Gastrocnemius medialis (tissue), 4 donors: ENCODE results near the gene BCAN. TPM values are rescaled to one million over a fixed set of nuclear protein-coding genes. Genes with fewer than 3 reads are reported as not detected.

ENCODE experiments used
- ATAC-seq, 2 donors: fragments of 150-250 bp; one replicate each; pipeline ENCODE4 v1.9.1; 2016
- DNase-seq, 2 donors: peaks; one replicate each; pipeline ENCODE4 v3.0.0-alpha.2; 2019
- H3K27ac ChIP-seq, 4 donors: fragments of 200-600 bp; sonication (generic); 1 replicate in 1 of 4; 2 replicates in 3 of 4; pipeline ENCODE4 v1.5.1; 2016 to 2018; ENCODE audit warnings: mild to moderate bottlenecking in 2 of 4, moderate library complexity in 1 of 4
- H3K27me3 ChIP-seq, 3 donors: fragments of 200-600 bp; sonication (generic) in 2 of 3; 1 replicate in 1 of 3; 2 replicates in 2 of 3; pipeline versions ENCODE4 v1.5.1 to v1.6.0; 2016 to 2019; ENCODE audit warnings: mild to moderate bottlenecking in 1 of 3, moderate library complexity in 1 of 3
- H3K36me3 ChIP-seq, 2 donors: fragments of 200-600 bp; sonication (generic) in 1 of 2; one replicate each; pipeline ENCODE4 v1.5.1; 2017 to 2018
- H3K4me1 ChIP-seq, 2 donors: fragments of 200-600 bp; sonication (generic) in 1 of 2; one replicate each; pipeline ENCODE4 v1.5.1; 2016 to 2017; ENCODE audit warnings: mild to moderate bottlenecking in 2 of 2
- H3K4me3 ChIP-seq, 4 donors: fragments of 200-600 bp; sonication (generic) in 3 of 4; 1 replicate in 1 of 4; 2 replicates in 3 of 4; pipeline ENCODE4 v1.5.1; 2016 to 2019; ENCODE audit warnings: mild to moderate bottlenecking in 2 of 4
- H3K9me3 ChIP-seq, 3 donors: fragments of 200-600 bp; sonication (generic) in 2 of 3; 1 replicate in 1 of 3; 2 replicates in 2 of 3; pipeline ENCODE4 v1.5.1; 2016 to 2019
- CTCF ChIP-seq, 5 experiments: fragments of 450-650 bp in 3 of 5; fragments of 200-600 bp in 2 of 5; sonication (generic) in 2 of 5; IDR thresholded peaks in 4 of 5; conservative IDR thresholded peaks in 1 of 5; 1 replicate in 4 of 5; 2 replicates in 1 of 5; pipeline ENCODE4 v1.5.1; 2016 to 2019; ENCODE audit warnings: antibody characterized with exemption in 5 of 5, mild to moderate bottlenecking in 3 of 5, moderate library complexity in 3 of 5
- POLR2A ChIP-seq, 2 donors: fragments of 450-650 bp; IDR thresholded peaks; one replicate each; pipeline ENCODE4 v1.6.1; 2017; ENCODE audit warnings: antibody characterized with exemption in 2 of 2, mild to moderate bottlenecking in 2 of 2, moderate library complexity in 2 of 2
- in situ Hi-C, 4 donors: fragments of 200-750 bp; cut with MboI; loops; one replicate each; pipeline versions ENCODE4 v1.15.0 to v1.8.0; 2017; ENCODE audit warnings: low sequenced_read_pairs in 4 of 4
- intact Hi-C: fragments of 100-400 bp; cut with DNase I; formaldehyde crosslinking; loops from one replicate; pipeline ENCODE4 v1.15.1; 2023; ENCODE audit warnings: low total_unique reads
- total RNA-seq, 4 donors: library from RNA; depleted of rRNA; stranded (reverse); fragments of >200 nt; gene quantifications; one replicate each; pipeline versions ENCODE4 v1.1.0 to v1.2.3, GENCODE V29; 2016

The BCAN gene
- total RNA-seq, 4 donors from 2014 or later: 0.26 to 0.29 TPM; not detected in 2

- no peak for ATAC-seq
- in situ Hi-C loops (loop anchor here in 2 of 4 donors (25.0 kb wide), 2 partner anchors 170 to 195 kb away; partner anchors contain the start of genes INSRR (in 1 of the 2), NTRK1 (in 1 of the 2) and PEAR1 (in 1 of the 2)), intact Hi-C loops (no loop called here)
- DNase-seq: no peak
- Histone ChIP-seq H3K27me3 (peaks cover 0 to 2% (median 0%) of the 10 kb centered on the region in 3 donors), H3K4me3 (no peak overlapping the region), H3K36me3 (no peaks in the 10 kb centered on the region), H3K9me3 (no peaks in the 10 kb centered on the region), H3K27ac (no peak overlapping the region), H3K4me1 (peaks cover 9 to 13% of the 10 kb centered on the region in 2 donors)
- TF ChIP-seq CTCF (IDR thresholded peaks at IDR 0.05 in 4 of 5, conservative IDR thresholded peaks at IDR 0.05 in 1 of 5) (no peak), POLR2A (IDR thresholded peaks at IDR 0.05) (no peak)
Measured at GRCh38 chr1:156692441-156692924, 50.6 kb downstream of the BCAN start.

GRCh38 chr1:156692925-156693847, 51.3 kb downstream of the BCAN start:
- TF ChIP-seq POLR2A (IDR thresholded peaks at IDR 0.05) (no peak), CTCF (IDR thresholded peaks at IDR 0.05 in 4 of 5, conservative IDR thresholded peaks at IDR 0.05 in 1 of 5) (no peak)
- H3K27ac ChIP-seq: no peak overlapping the region
- intact Hi-C loops: no loop called here
- no peaks in the 10 kb centered on the region for H3K36me3 ChIP-seq
- H3K9me3 ChIP-seq: no peaks in the 10 kb centered on the region
- DNase-seq (no peak), ATAC-seq (no peak)
- peaks cover 9 to 13% of the 10 kb centered on the region in 2 donors for H3K4me1 ChIP-seq
- H3K4me3 ChIP-seq: no peak overlapping the region
- peaks cover 0 to 2% (median 0%) of the 10 kb centered on the region in 3 donors for H3K27me3 ChIP-seq
- in situ Hi-C loops: loop anchor here in 2 of 4 donors (25.0 kb wide), 2 partner anchors 169 to 194 kb away; partner anchors contain the start of genes INSRR (in 1 of the 2), NTRK1 (in 1 of the 2) and PEAR1 (in 1 of the 2)

GRCh38 chr1:156693848-156694689, 52.2 kb downstream of the BCAN start:
- Histone ChIP-seq H3K27me3 (peaks cover 0 to 2% (median 0%) of the 10 kb centered on the region in 3 donors), H3K27ac (no peak overlapping the region)
- DNase-seq: no peak

More at GRCh38 chr1:156693848-156694689, 52.2 kb downstream of the BCAN start:
- TF ChIP-seq POLR2A (IDR thresholded peaks at IDR 0.05): no peak
- no peak for TF ChIP-seq CTCF (IDR thresholded peaks at IDR 0.05 in 4 of 5, conservative IDR thresholded peaks at IDR 0.05 in 1 of 5)
- no peak for ATAC-seq
- Histone ChIP-seq H3K4me3 (no peak overlapping the region), H3K4me1 (peaks cover 5 to 13% of the 10 kb centered on the region in 2 donors), H3K9me3 (no peaks in the 10 kb centered on the region), H3K36me3 (no peaks in the 10 kb centered on the region)
- intact Hi-C loops (no loop called here), in situ Hi-C loops (loop anchor here in 2 of 4 donors (25.0 kb wide), 2 partner anchors 168 to 193 kb away; partner anchors contain the start of genes INSRR (in 1 of the 2), NTRK1 (in 1 of the 2) and PEAR1 (in 1 of the 2))
